ENCODE results near the gene NFATC2.

DNA sequence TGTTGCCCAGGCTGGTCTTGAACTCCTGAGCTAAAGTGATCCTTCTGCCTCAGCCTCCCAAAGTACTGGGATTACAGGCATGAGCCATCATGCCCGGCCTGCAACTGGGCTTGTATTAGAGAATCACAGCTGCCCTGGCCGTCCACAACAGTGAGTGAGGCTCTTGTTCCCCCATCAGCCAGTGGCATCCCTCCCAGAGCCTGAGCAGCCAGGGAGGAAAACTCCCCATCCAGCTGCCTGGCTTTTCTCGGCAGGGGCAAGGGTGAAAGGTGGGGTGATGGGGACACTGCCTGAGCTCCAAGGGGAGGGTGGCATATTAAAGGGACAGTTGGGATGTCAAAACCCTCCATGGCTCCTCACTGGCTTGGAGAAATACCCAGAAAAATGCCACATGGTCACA lies 185.6 kb downstream of the NFATC2 start:
- TF ChIP-seq RAD21 (IDR thresholded peaks at IDR 0.05; ENCODE audit: low read depth) (no peak), EZH2 (IDR thresholded peaks at IDR 0.05) (no peak), POLR2A (IDR thresholded peaks at IDR 0.05; ENCODE audit: borderline replicate concordance, extremely low read depth, insufficient read depth, insufficient read length) (no peak), YY1 (IDR thresholded peaks at IDR 0.05; ENCODE audit: extremely low read depth, insufficient replicate concordance, low read depth, low read length) (no peak), CEBPB (IDR thresholded peaks at IDR 0.05; ENCODE audit: low read depth) (no peak), SP1 (IDR thresholded peaks at IDR 0.05; ENCODE audit: low read depth) (no peak), JUND (IDR thresholded peaks at IDR 0.05) (no peak)
- TF ChIP-seq, protein P1, sequence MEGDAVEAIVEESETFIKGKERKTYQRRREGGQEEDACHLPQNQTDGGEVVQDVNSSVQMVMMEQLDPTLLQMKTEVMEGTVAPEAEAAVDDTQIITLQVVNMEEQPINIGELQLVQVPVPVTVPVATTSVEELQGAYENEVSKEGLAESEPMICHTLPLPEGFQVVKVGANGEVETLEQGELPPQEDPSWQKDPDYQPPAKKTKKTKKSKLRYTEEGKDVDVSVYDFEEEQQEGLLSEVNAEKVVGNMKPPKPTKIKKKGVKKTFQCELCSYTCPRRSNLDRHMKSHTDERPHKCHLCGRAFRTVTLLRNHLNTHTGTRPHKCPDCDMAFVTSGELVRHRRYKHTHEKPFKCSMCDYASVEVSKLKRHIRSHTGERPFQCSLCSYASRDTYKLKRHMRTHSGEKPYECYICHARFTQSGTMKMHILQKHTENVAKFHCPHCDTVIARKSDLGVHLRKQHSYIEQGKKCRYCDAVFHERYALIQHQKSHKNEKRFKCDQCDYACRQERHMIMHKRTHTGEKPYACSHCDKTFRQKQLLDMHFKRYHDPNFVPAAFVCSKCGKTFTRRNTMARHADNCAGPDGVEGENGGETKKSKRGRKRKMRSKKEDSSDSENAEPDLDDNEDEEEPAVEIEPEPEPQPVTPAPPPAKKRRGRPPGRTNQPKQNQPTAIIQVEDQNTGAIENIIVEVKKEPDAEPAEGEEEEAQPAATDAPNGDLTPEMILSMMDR (IDR thresholded peaks at IDR 0.05 in 2 of 3, conservative IDR thresholded peaks at IDR 0.05 in 1 of 3; ENCODE audit: borderline replicate concordance in 1 of 3, insufficient read depth in 1 of 3, low read depth in 2 of 3, low read length in 2 of 3): no peak
- TF ChIP-seq, protein P2, sequence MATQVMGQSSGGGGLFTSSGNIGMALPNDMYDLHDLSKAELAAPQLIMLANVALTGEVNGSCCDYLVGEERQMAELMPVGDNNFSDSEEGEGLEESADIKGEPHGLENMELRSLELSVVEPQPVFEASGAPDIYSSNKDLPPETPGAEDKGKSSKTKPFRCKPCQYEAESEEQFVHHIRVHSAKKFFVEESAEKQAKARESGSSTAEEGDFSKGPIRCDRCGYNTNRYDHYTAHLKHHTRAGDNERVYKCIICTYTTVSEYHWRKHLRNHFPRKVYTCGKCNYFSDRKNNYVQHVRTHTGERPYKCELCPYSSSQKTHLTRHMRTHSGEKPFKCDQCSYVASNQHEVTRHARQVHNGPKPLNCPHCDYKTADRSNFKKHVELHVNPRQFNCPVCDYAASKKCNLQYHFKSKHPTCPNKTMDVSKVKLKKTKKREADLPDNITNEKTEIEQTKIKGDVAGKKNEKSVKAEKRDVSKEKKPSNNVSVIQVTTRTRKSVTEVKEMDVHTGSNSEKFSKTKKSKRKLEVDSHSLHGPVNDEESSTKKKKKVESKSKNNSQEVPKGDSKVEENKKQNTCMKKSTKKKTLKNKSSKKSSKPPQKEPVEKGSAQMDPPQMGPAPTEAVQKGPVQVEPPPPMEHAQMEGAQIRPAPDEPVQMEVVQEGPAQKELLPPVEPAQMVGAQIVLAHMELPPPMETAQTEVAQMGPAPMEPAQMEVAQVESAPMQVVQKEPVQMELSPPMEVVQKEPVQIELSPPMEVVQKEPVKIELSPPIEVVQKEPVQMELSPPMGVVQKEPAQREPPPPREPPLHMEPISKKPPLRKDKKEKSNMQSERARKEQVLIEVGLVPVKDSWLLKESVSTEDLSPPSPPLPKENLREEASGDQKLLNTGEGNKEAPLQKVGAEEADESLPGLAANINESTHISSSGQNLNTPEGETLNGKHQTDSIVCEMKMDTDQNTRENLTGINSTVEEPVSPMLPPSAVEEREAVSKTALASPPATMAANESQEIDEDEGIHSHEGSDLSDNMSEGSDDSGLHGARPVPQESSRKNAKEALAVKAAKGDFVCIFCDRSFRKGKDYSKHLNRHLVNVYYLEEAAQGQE (IDR thresholded peaks at IDR 0.05; ENCODE audit: low read depth): no peak
- TF ChIP-seq, protein P3, sequence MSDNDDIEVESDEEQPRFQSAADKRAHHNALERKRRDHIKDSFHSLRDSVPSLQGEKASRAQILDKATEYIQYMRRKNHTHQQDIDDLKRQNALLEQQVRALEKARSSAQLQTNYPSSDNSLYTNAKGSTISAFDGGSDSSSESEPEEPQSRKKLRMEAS (IDR thresholded peaks at IDR 0.05): no peak

Data from HCT116 (cell line).